ENCODE data around the gene ATRN. TPM values are rescaled to one million over a fixed set of nuclear protein-coding genes. Genes with fewer than 3 reads are reported as not detected.

ATRN gene
- total and polyA plus RNA-seq, 2 of the 8 experiments (the other 6 are each of a cell fraction or from before 2014, with no cell fraction given), result 12.0 to 17.4 TPM

DNA sequence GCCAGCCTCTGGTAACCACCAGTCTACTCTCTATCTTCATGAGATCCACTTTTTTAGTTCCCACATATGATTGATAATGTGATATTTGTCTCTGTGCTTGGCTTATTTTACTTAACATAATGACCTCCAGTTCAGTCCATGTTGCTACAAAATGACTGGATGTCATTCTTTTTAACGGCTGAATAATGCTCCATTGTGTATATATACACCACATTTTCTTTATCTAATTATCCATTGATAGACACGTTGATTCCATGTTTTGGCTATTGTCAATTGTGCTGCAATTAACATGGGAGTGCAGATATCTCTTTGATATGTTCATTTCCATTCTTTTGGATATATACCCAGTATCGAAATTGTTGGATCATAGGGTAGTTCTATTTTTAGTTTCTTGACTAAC lies 89.3 kb downstream of the ATRN start:
- Histone ChIP-seq H3K27ac (ENCODE audit: low read depth, low read length) (no peak overlapping the region), H2BK120ac (replicated peaks; ENCODE audit: low read depth, low read length) (no peak overlapping the region), H4K91ac (replicated peaks; ENCODE audit: insufficient read length, low read length) (no peak overlapping the region), H3K9me3 (ENCODE audit: insufficient read depth in 2 of 2, low read depth in 1 of 2, low read length in 1 of 2) (no peaks in the 10 kb centered on the region), H3K79me2 (ENCODE audit: control insufficient read depth in 1 of 2, insufficient read depth in 2 of 2, low read length in 2 of 2) (no peaks in the 10 kb centered on the region), H3K36me3 (ENCODE audit: control insufficient read depth in 2 of 4, insufficient read depth in 4 of 4, low read length in 3 of 4) (no peaks in the 10 kb centered on the region), H3K79me1 (ENCODE audit: low read depth, low read length) (no peaks in the 10 kb centered on the region), H4K8ac (ENCODE audit: extremely low read depth, insufficient read depth, low read length) (no peak overlapping the region), H3K4me2 (ENCODE audit: insufficient read depth in 1 of 2, low read depth in 2 of 2, low read length in 2 of 2) (no peak overlapping the region), H3K9ac (replicated peaks in 1 of 4; ENCODE audit: extremely low read depth in 1 of 4, low read depth in 3 of 4, low read length in 3 of 4) (no peak overlapping the region), H2AFZ (ENCODE audit: low read length) (no peak overlapping the region), H3K4me1 (replicated peaks in 1 of 4; ENCODE audit: control insufficient read depth in 3 of 4, insufficient read depth in 4 of 4, low read length in 3 of 4) (no peaks in the 10 kb centered on the region), H3K14ac (ENCODE audit: insufficient read length) (no peak overlapping the region), H4K20me1 (replicated peaks in 1 of 2; ENCODE audit: control insufficient read depth in 1 of 2, insufficient read depth in 2 of 2, low read length in 2 of 2) (peaks cover 0 to 3% of the 10 kb centered on the region in 2 experiments), H3K23me2 (ENCODE audit: low read depth, low read length) (no peaks in the 10 kb centered on the region), H2AK5ac (ENCODE audit: low read depth, low read length) (no peak overlapping the region), H3K4ac (replicated peaks; ENCODE audit: insufficient read length, low read depth, low read length) (no peak overlapping the region), H2BK20ac (ENCODE audit: low read length) (no peak overlapping the region), H3K27me3 (replicated peaks in 1 of 4; ENCODE audit: control insufficient read depth in 3 of 4, extremely low read depth in 1 of 4, insufficient read depth in 3 of 4, low read length in 3 of 4) (no peaks in the 10 kb centered on the region), H3K23ac (ENCODE audit: insufficient read length) (no peak overlapping the region), H2BK12ac (ENCODE audit: low read depth, low read length) (no peak overlapping the region), H3K4me3 (ENCODE audit: extremely low read depth in 1 of 4, insufficient read depth in 2 of 4, low read depth in 3 of 4, low read length in 4 of 4) (no peak overlapping the region), H4K5ac (ENCODE audit: insufficient read length, low read depth, low read length) (no peak overlapping the region), H3K56ac (replicated peaks; ENCODE audit: insufficient read length, low read depth, low read length) (no peak overlapping the region), H3K18ac (ENCODE audit: extremely low read depth, low read length) (no peak overlapping the region), H2BK15ac (ENCODE audit: low read length) (no peak overlapping the region), H2BK5ac (ENCODE audit: low read depth, low read length) (no peak overlapping the region)
- FAIRE-seq (no peak), DNase-seq (ENCODE audit: low read depth in 1 of 2, low spot score in 2 of 2) (no peak)
- WGBS, 2 experiments (ENCODE audit: extremely low coverage in 1 of 2, insufficient coverage in 1 of 2, insufficient read length in 1 of 2, insufficient replicate concordance in 2 of 2, low coverage in 1 of 2, low lambda C conversion rate in 2 of 2, missing lambda C conversion rate in 1 of 2), result 89% methylated on average over 3 of the region's 3 CpGs; no CpG with 5 or more reads in 1 of the 2 experiments
- ChIA-PET POLR2A (ENCODE audit: partially characterized antibody) (no interaction called here), CTCF (ENCODE audit: partially characterized antibody) (interaction anchor here (0.6 to 2.4 kb wide), 2 partner anchors 150 to 151 kb away, joined by 3 to 6 read pairs; no protein-coding TSS in a partner anchor)
- TF ChIP-seq RAD21 (IDR thresholded peaks at IDR 0.05 in 1 of 2, conservative IDR thresholded peaks at IDR 0.05 in 1 of 2; ENCODE audit: low read depth in 2 of 2, low read length in 2 of 2) (no peak), POLR2AphosphoS5 (IDR thresholded peaks at IDR 0.05; ENCODE audit: low read depth, low read length) (no peak), BRCA1 (IDR thresholded peaks at IDR 0.05; ENCODE audit: low read depth, low read length) (no peak), BCL11A (IDR thresholded peaks at IDR 0.05; ENCODE audit: low read depth in 2 of 2, low read length in 2 of 2) (no peak), ZNF274 (IDR thresholded peaks at IDR 0.05; ENCODE audit: borderline replicate concordance, extremely low read depth, low read length) (no peak), KDM5A (IDR thresholded peaks at IDR 0.05; ENCODE audit: low read length) (no peak), GABPA (IDR thresholded peaks at IDR 0.05; ENCODE audit: borderline replicate concordance, insufficient read depth, low read length) (no peak), SIN3A (conservative IDR thresholded peaks at IDR 0.05 in 1 of 2, IDR thresholded peaks at IDR 0.05 in 1 of 2; ENCODE audit: low read depth in 1 of 2, low read length in 2 of 2) (no peak), CEBPB (IDR thresholded peaks at IDR 0.05; ENCODE audit: low read depth, low read length) (no peak), SIRT6 (IDR thresholded peaks at IDR 0.05; ENCODE audit: low read length) (no peak)
- TF ChIP-seq, protein P1, sequence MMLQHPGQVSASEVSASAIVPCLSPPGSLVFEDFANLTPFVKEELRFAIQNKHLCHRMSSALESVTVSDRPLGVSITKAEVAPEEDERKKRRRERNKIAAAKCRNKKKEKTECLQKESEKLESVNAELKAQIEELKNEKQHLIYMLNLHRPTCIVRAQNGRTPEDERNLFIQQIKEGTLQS (IDR thresholded peaks at IDR 0.05; ENCODE audit: insufficient read depth, low read depth, low read length), result no peak

All from H1 (cell line).